ENCODE data around the gene GDA. TPM values are rescaled to one million over a fixed set of nuclear protein-coding genes. Genes with fewer than 3 reads are reported as not detected.

The GDA gene
- total RNA-seq, 1 experiment from 2014 or later = 142 TPM

- ChIA-PET CTCF (no interaction called here), POLR2A (ENCODE audit: unreplicated experiment) (no interaction called here)
- H3K27ac ChIP-seq = no peak overlapping the region
- H3K79me2 ChIP-seq (ENCODE audit: low read depth) = no peaks in the 10 kb centered on the region
- peaks cover 4% of the 10 kb centered on the region; the same call in 1 of the 2 replicates for H3K36me3 ChIP-seq (ENCODE audit: low read depth)
- no peak for TF ChIP-seq CTCF (conservative IDR thresholded peaks at IDR 0.05)
- no peak for TF ChIP-seq EZH2 (IDR thresholded peaks at IDR 0.05; ENCODE audit: low read depth)
- H3K4me2 ChIP-seq = no peak overlapping the region
- H3K9me2 ChIP-seq (ENCODE audit: insufficient read depth) = no peaks in the 10 kb centered on the region; the same call in none of the 2 replicates
- H3K4me3 ChIP-seq = no peak overlapping the region
- H3F3A ChIP-seq (ENCODE audit: insufficient read depth, low read depth) = no peaks in the 10 kb centered on the region
- H2AFZ ChIP-seq = no peak overlapping the region
- no peaks in the 10 kb centered on the region for H3K9me3 ChIP-seq (ENCODE audit: insufficient read depth, low read depth)
- BruUV-seq (replicated peaks) = no TSS peak
- intact Hi-C loops (cut with micrococcal nuclease; ENCODE audit: unreplicated experiment) = no loop called here
- H3K4me1 ChIP-seq (replicated peaks; ENCODE audit: insufficient read depth) = no peaks in the 10 kb centered on the region
- H4K20me1 ChIP-seq (ENCODE audit: insufficient read depth) = no peaks in the 10 kb centered on the region; the same call in 1 of the 2 replicates
- no peak for DNase-seq
- no peaks in the 10 kb centered on the region for H3K27me3 ChIP-seq (ENCODE audit: insufficient read depth, low read depth)
Observed at GRCh38 chr9:72226146-72226812, 77.0 kb downstream of the GDA start.

- BruUV-seq (replicated peaks) = no TSS peak
- Histone ChIP-seq H3K27ac (no peak overlapping the region), H4K20me1 (ENCODE audit: insufficient read depth) (no peaks in the 10 kb centered on the region), H3K9me3 (ENCODE audit: insufficient read depth, low read depth) (no peaks in the 10 kb centered on the region), H3K4me3 (no peak overlapping the region), H3F3A (ENCODE audit: insufficient read depth, low read depth) (no peaks in the 10 kb centered on the region), H2AFZ (no peak overlapping the region), H3K36me3 (ENCODE audit: low read depth) (peaks cover 4% of the 10 kb centered on the region; the same call in 1 of the 2 replicates), H3K79me2 (ENCODE audit: low read depth) (no peaks in the 10 kb centered on the region), H3K4me1 (replicated peaks; ENCODE audit: insufficient read depth) (no peaks in the 10 kb centered on the region), H3K27me3 (ENCODE audit: insufficient read depth, low read depth) (no peaks in the 10 kb centered on the region), H3K4me2 (no peak overlapping the region), H3K9me2 (ENCODE audit: insufficient read depth) (no peaks in the 10 kb centered on the region; the same call in 1 of the 2 replicates)
- TF ChIP-seq CTCF (conservative IDR thresholded peaks at IDR 0.05) = no peak
- TF ChIP-seq EZH2 (IDR thresholded peaks at IDR 0.05; ENCODE audit: low read depth) = no peak
- DNase-seq = no peak
- ChIA-PET CTCF (no interaction called here), POLR2A (ENCODE audit: unreplicated experiment) (no interaction called here)
- intact Hi-C loops (cut with micrococcal nuclease; ENCODE audit: unreplicated experiment) = no loop called here
Observed at GRCh38 chr9:72228282-72228681, 79.0 kb downstream of the GDA start.

GRCh38 chr9:72232778-72233177 is 83.5 kb downstream of the GDA start:
- Histone ChIP-seq H3K9me3 (ENCODE audit: insufficient read depth, low read depth) (no peaks in the 10 kb centered on the region), H3K79me2 (ENCODE audit: low read depth) (no peaks in the 10 kb centered on the region), H3K4me2 (no peak overlapping the region), H2AFZ (no peak overlapping the region), H3K27me3 (ENCODE audit: insufficient read depth, low read depth) (no peaks in the 10 kb centered on the region), H3K4me3 (no peak overlapping the region), H3K4me1 (replicated peaks; ENCODE audit: insufficient read depth) (no peaks in the 10 kb centered on the region), H3K27ac (no peak overlapping the region), H3K9me2 (ENCODE audit: insufficient read depth) (no peaks in the 10 kb centered on the region), H3F3A (ENCODE audit: insufficient read depth, low read depth) (no peaks in the 10 kb centered on the region), H3K36me3 (ENCODE audit: low read depth) (no peaks in the 10 kb centered on the region), H4K20me1 (ENCODE audit: insufficient read depth) (no peaks in the 10 kb centered on the region)
- no TSS peak for BruUV-seq (replicated peaks)
- ChIA-PET POLR2A (ENCODE audit: unreplicated experiment) (no interaction called here), CTCF (interaction anchor here (0.6 kb wide), 1 partner anchor 902 kb away, joined by 3 read pairs; no protein-coding TSS in a partner anchor)
- no peak for TF ChIP-seq CTCF (conservative IDR thresholded peaks at IDR 0.05)
- intact Hi-C loops (cut with micrococcal nuclease; ENCODE audit: unreplicated experiment) = no loop called here
- DNase-seq = no peak
